Measurements from ENCODE around the gene DPP4.

DNA sequence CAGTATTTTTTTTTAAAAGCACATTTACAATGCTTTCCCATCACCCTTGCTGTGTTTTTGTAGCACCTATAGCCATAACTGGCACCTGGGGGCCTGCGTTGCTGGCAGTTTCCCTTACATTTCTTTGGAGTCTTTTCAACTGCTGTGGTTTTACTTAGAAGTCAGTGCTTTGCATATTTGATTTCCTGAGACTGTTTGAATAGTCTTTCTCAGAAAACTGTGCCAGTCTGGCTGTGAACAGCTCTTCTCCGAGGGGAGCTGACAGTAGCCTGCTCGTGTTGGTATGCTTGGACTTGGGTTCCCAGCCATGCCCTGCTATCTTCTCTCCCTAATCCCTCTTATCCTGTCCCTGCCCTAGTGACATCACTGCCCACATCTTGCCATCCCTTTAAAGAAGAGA, 81.5 kb downstream of the DPP4 start:
- TF ChIP-seq, protein P1, sequence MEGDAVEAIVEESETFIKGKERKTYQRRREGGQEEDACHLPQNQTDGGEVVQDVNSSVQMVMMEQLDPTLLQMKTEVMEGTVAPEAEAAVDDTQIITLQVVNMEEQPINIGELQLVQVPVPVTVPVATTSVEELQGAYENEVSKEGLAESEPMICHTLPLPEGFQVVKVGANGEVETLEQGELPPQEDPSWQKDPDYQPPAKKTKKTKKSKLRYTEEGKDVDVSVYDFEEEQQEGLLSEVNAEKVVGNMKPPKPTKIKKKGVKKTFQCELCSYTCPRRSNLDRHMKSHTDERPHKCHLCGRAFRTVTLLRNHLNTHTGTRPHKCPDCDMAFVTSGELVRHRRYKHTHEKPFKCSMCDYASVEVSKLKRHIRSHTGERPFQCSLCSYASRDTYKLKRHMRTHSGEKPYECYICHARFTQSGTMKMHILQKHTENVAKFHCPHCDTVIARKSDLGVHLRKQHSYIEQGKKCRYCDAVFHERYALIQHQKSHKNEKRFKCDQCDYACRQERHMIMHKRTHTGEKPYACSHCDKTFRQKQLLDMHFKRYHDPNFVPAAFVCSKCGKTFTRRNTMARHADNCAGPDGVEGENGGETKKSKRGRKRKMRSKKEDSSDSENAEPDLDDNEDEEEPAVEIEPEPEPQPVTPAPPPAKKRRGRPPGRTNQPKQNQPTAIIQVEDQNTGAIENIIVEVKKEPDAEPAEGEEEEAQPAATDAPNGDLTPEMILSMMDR (IDR thresholded peaks at IDR 0.05) = no peak
- no peak for TF ChIP-seq EP300 (IDR thresholded peaks at IDR 0.05)
